Measurements from ENCODE around the gene CTNNA3.

DNA sequence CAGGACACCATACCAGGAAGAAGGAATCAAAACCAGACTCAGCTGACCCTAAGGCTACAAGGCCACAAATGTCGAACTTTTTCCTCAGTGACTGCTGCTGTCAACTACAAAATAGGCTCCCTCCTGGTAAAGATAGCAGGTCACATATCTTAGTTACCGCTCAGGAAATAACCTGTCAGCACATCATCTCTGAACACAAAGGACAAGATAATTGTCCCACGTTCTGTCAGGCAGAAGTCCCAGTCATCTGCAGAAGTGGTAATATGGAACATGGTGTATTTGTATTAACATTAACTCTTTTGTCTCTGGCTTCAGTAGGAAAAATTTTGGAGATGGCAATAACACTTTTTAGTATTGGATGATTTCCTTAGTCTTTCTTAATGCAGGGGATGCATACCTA lies 1400.4 kb downstream of the CTNNA3 start:
- TF ChIP-seq, protein P1, sequence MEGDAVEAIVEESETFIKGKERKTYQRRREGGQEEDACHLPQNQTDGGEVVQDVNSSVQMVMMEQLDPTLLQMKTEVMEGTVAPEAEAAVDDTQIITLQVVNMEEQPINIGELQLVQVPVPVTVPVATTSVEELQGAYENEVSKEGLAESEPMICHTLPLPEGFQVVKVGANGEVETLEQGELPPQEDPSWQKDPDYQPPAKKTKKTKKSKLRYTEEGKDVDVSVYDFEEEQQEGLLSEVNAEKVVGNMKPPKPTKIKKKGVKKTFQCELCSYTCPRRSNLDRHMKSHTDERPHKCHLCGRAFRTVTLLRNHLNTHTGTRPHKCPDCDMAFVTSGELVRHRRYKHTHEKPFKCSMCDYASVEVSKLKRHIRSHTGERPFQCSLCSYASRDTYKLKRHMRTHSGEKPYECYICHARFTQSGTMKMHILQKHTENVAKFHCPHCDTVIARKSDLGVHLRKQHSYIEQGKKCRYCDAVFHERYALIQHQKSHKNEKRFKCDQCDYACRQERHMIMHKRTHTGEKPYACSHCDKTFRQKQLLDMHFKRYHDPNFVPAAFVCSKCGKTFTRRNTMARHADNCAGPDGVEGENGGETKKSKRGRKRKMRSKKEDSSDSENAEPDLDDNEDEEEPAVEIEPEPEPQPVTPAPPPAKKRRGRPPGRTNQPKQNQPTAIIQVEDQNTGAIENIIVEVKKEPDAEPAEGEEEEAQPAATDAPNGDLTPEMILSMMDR (IDR thresholded peaks at IDR 0.05; ENCODE audit: insufficient read depth, low read length, poor library complexity, severe bottlenecking), result no peak
- no peak for TF ChIP-seq EZH2phosphoT487 (conservative IDR thresholded peaks at IDR 0.05; ENCODE audit: low read length)
